KMS-11 (cell line): ENCODE data around the gene DENND5B.

Source experiments
- H2AFZ ChIP-seq: fragments of 200-600 bp; sonication (generic); 2 replicates; pipeline ENCODE4 v1.6.1; 2016; ENCODE audit warnings: antibody characterized with exemption, mixed run types, low read depth
- H3K27ac ChIP-seq: fragments of 200-600 bp; sonication (generic); 2 replicates; pipeline ENCODE4 v1.6.1; 2016; ENCODE audit warnings: mild to moderate bottlenecking, mixed run types
- H3K27me3 ChIP-seq: fragments of 200-600 bp; sonication (generic); 2 replicates; pipeline ENCODE4 v1.6.1; 2017; ENCODE audit warnings: mild to moderate bottlenecking, low read depth, mixed run types, moderate library complexity; ENCODE audit not compliant: insufficient read depth
- H3K36me3 ChIP-seq: fragments of 200-600 bp; sonication (generic); 2 replicates; pipeline ENCODE4 v1.6.1; 2017; ENCODE audit warnings: mild to moderate bottlenecking, mixed run types; ENCODE audit not compliant: insufficient read depth
- H3K4me1 ChIP-seq: fragments of 200-600 bp; sonication (generic); 2 replicates; pipeline ENCODE4 v1.6.1; 2016; ENCODE audit warnings: mild to moderate bottlenecking, low read depth, mixed run types; ENCODE audit not compliant: poor library complexity, severe bottlenecking
- H3K4me2 ChIP-seq: fragments of 200-600 bp; sonication (generic); 2 replicates; pipeline ENCODE4 v1.7.0; 2016; ENCODE audit warnings: mild to moderate bottlenecking, mixed run types
- H3K4me3 ChIP-seq: fragments of 200-600 bp; sonication (generic); IDR thresholded peaks from 2 replicates; pipeline ENCODE4 v1.6.1; 2017; ENCODE audit warnings: low read depth, low read length, mixed read lengths; ENCODE audit not compliant: insufficient read depth
- H3K79me2 ChIP-seq: fragments of 200-600 bp; sonication (generic); 2 replicates; pipeline ENCODE4 v1.6.1; 2016; ENCODE audit warnings: low read depth, mixed run types; ENCODE audit not compliant: insufficient read depth
- H3K9ac ChIP-seq: fragments of 200-600 bp; sonication (generic); 2 replicates; pipeline ENCODE4 v1.6.1; 2016; ENCODE audit warnings: mild to moderate bottlenecking, mixed run types
- H4K20me1 ChIP-seq: fragments of 200-600 bp; sonication (generic); 2 replicates; pipeline ENCODE4 v1.6.1; 2016; ENCODE audit warnings: mild to moderate bottlenecking, mixed run types; ENCODE audit not compliant: insufficient read depth
- TF ChIP-seq, protein P1 (sequence below): fragments of 200-600 bp; sonication (generic); conservative IDR thresholded peaks from 2 replicates; pipeline ENCODE4 v1.6.1; 2017; ENCODE audit warnings: low read depth, mild to moderate bottlenecking, antibody characterized with exemption, low read length, moderate library complexity, mixed read lengths

DENND5B gene

DNA sequence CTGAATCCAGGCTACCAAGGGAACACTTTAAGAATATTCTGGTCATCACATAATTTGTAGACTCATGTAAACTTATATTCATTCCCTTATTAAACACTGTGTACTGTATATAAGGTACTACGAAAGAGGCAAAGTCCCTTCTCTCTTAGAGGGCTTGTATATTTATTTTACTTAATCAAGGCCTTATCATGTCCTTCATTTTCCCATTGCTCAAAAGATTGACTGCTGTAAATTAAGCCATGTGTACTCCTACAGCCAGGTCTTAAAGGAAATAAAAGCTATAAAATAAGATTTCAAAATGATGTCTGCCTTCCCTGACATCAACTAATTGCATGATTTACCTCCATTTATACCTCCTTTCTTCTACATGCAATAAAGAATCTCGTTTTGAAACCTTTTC, 5.0 kb downstream of the DENND5B start:
- Histone ChIP-seq H3K9ac (no peak overlapping the region), H4K20me1 (no peaks in the 10 kb centered on the region), H3K79me2 (no peaks in the 10 kb centered on the region), H3K36me3 (no peaks in the 10 kb centered on the region; the same call in 1 of the 2 replicates), H3K27me3 (no peaks in the 10 kb centered on the region), H3K4me3 (no peak overlapping the region), H3K27ac (no peak overlapping the region), H2AFZ (no peak overlapping the region), H3K4me1 (peaks cover 22% of the 10 kb centered on the region), H3K4me2 (no peak overlapping the region)
- TF ChIP-seq, protein P1, sequence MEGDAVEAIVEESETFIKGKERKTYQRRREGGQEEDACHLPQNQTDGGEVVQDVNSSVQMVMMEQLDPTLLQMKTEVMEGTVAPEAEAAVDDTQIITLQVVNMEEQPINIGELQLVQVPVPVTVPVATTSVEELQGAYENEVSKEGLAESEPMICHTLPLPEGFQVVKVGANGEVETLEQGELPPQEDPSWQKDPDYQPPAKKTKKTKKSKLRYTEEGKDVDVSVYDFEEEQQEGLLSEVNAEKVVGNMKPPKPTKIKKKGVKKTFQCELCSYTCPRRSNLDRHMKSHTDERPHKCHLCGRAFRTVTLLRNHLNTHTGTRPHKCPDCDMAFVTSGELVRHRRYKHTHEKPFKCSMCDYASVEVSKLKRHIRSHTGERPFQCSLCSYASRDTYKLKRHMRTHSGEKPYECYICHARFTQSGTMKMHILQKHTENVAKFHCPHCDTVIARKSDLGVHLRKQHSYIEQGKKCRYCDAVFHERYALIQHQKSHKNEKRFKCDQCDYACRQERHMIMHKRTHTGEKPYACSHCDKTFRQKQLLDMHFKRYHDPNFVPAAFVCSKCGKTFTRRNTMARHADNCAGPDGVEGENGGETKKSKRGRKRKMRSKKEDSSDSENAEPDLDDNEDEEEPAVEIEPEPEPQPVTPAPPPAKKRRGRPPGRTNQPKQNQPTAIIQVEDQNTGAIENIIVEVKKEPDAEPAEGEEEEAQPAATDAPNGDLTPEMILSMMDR = no peak

DNA sequence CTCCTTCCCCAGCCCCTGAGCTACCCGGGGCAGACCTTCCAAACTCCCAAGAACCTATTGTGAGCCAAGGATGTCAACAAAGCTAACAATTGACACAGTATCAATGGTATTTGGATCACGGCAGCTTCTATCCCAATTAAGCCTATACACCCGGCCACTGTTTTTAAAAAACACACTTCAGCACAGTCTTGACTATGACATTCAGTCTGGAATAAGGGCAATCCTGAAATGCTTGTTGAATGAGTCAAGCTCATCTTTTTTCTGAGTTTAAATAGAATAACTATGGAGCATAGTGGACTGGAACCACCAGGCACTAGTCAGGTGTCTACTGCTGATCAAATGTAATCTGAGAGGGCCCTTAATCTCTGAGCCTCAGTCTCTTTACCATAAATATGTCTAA, 5.7 kb downstream of the DENND5B start:
- no peak overlapping the region for H3K9ac ChIP-seq
- no peaks in the 10 kb centered on the region; the same call in 1 of the 2 replicates for H3K36me3 ChIP-seq
- no peaks in the 10 kb centered on the region for H3K79me2 ChIP-seq
- no peaks in the 10 kb centered on the region for H4K20me1 ChIP-seq
- no peak overlapping the region for H3K4me3 ChIP-seq
- no peaks in the 10 kb centered on the region for H3K27me3 ChIP-seq
- no peak overlapping the region for H2AFZ ChIP-seq
- H3K27ac ChIP-seq = no peak overlapping the region
- no peak overlapping the region for H3K4me2 ChIP-seq
- TF ChIP-seq, protein P1 = no peak
- H3K4me1 ChIP-seq = peaks cover 22% of the 10 kb centered on the region

DNA sequence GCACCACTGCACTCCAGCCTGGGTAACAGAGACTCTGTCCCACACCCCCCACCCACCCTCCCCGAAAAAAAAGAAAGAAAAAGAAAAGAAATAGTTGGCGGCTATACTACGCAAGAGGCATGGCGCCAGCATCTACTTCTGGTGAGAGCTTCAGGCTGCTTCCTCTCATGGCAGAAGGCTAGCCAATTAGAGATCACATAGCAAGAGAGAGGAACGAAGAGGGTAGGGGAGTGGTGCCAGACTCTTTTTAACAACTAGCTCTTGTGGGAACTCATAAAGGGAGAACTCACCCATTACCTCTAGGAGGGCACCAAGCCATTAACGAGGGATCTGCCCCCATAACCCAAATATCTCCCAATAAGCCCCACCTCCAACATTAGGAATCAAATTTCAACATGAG, 6.2 kb downstream of the DENND5B start:
- Histone ChIP-seq H3K27ac (no peak overlapping the region), H4K20me1 (no peaks in the 10 kb centered on the region), H3K9ac (no peak overlapping the region), H3K36me3 (no peaks in the 10 kb centered on the region; the same call in 1 of the 2 replicates), H3K4me2 (no peak overlapping the region), H2AFZ (no peak overlapping the region), H3K4me3 (no peak overlapping the region), H3K27me3 (no peaks in the 10 kb centered on the region), H3K4me1 (peaks cover 22% of the 10 kb centered on the region), H3K79me2 (no peaks in the 10 kb centered on the region)
- TF ChIP-seq, protein P1 = no peak

DNA sequence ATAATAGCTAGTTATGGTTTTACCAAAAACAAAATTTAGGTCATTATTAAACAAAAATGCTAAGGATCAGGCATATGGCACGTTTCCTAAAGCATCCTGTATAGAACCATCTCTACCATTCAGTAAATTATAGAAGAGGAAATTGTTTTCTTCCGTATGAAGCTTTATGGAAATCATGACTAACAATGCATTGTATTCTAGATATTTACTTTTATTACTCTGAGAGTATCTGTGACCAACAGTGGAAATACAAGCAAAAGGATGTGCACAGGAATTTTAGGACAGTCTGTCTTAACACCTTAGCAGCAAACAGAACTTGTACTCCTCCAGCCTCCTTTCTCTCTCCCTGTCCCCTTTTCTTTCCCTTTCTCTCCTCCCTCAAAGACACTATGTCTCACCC, 7.1 kb downstream of the DENND5B start:
- no peaks in the 10 kb centered on the region; the same call in 1 of the 2 replicates for H3K36me3 ChIP-seq
- TF ChIP-seq, protein P1 = no peak
- H3K4me2 ChIP-seq = no peak overlapping the region
- no peak overlapping the region for H3K9ac ChIP-seq
- H3K27me3 ChIP-seq = no peaks in the 10 kb centered on the region
- no peak overlapping the region for H2AFZ ChIP-seq
- H3K79me2 ChIP-seq = no peaks in the 10 kb centered on the region
- peaks cover 15% of the 10 kb centered on the region for H3K4me1 ChIP-seq
- no peak overlapping the region for H3K27ac ChIP-seq
- no peaks in the 10 kb centered on the region for H4K20me1 ChIP-seq
- H3K4me3 ChIP-seq = no peak overlapping the region
